SK-N-SH (cell line): Measurements from ENCODE around the gene ERCC8. TPM values are rescaled to one million over a fixed set of nuclear protein-coding genes. Genes with fewer than 3 reads are reported as not detected.

Source experiments
- CTCF ChIA-PET: fragments of 300-600, 350-600 bp; formaldehyde crosslinking; extraction: SDS; loops from one replicate; lab custom pipeline; 2021; lab: Yijun Ruan, JAX
- POLR2A ChIA-PET: fragments of 350-600 bp; sonication (Branson Sonifier 250); formaldehyde crosslinking; extraction: SDS; loops from one replicate; lab custom pipeline; 2020; ENCODE audit warnings: antibody characterized with exemption, inconsistent platforms; lab: Yijun Ruan, JAX
- DNase-seq: peaks from one replicate; pipeline ENCODE4 v3.0.0; 2012
- H2AFZ ChIP-seq: fragments of 200-600 bp; sonication (generic); 2 replicates; pipeline ENCODE4 v1.8.1; 2016; ENCODE audit warnings: antibody characterized with exemption, mild to moderate bottlenecking, low read depth
- H3F3A ChIP-seq: fragments of 200-600 bp; sonication (generic); replicated peaks from 2 replicates; pipeline ENCODE3; 2016; ENCODE audit warnings: antibody characterized with exemption, mild to moderate bottlenecking; ENCODE audit not compliant: insufficient read depth
- H3K27ac ChIP-seq, 2 experiments: fragments of 200-500 bp in 1 of 2; fragments of 200-600 bp in 1 of 2; sonication (Bioruptor generic) in 1 of 2; sonication (generic), shearing (Covaris generic) in 1 of 2; 2 replicates each; pipeline versions ENCODE4 v1.5.1 to v1.6.1; 2014 to 2016; ENCODE audit warnings: low read depth in 2 of 2, inconsistent platforms in 1 of 2, low read length in 1 of 2, mild to moderate bottlenecking in 1 of 2, mixed read lengths in 1 of 2
- H3K27me3 ChIP-seq: fragments of 200-600 bp; sonication (generic), shearing (Covaris generic); 2 replicates; pipeline ENCODE4 v1.6.1; 2016; ENCODE audit warnings: mixed run types; ENCODE audit not compliant: insufficient read depth
- H3K36me3 ChIP-seq, 2 experiments: fragments of 200-500 bp in 1 of 2; fragments of 200-600 bp in 1 of 2; sonication (Bioruptor generic) in 1 of 2; sonication (generic) in 1 of 2; replicated peaks in 1 of 2; 2 replicates each; pipeline versions ENCODE3 to v1.5.1; 2014 to 2016; ENCODE audit warnings: low read length in 1 of 2, mild to moderate bottlenecking in 1 of 2; ENCODE audit not compliant: insufficient read depth in 2 of 2, control insufficient read depth in 1 of 2
- H3K4me1 ChIP-seq, 2 experiments: fragments of 200-500 bp in 1 of 2; fragments of 200-600 bp in 1 of 2; sonication (Bioruptor generic) in 1 of 2; sonication (generic), shearing (Covaris generic) in 1 of 2; 2 replicates each; pipeline versions ENCODE4 v1.5.1 to v1.6.1; 2014 to 2016; ENCODE audit warnings: low read depth in 1 of 2, low read length in 1 of 2, mixed run types in 1 of 2; ENCODE audit not compliant: insufficient read depth in 2 of 2, control insufficient read depth in 1 of 2
- H3K4me2 ChIP-seq: fragments of 200-600 bp; sonication (generic), shearing (Covaris generic); 2 replicates; pipeline ENCODE4 v1.6.1; 2017; ENCODE audit warnings: mixed run types
- H3K4me3 ChIP-seq, 2 experiments: fragments of 200-500 bp in 1 of 2; fragments of 200-600 bp in 1 of 2; sonication (Bioruptor generic) in 1 of 2; sonication (generic), shearing (Covaris generic) in 1 of 2; 2 replicates each; pipeline versions ENCODE4 v1.5.1 to v1.8.1; 2014 to 2016; ENCODE audit warnings: low read depth in 2 of 2, inconsistent platforms in 1 of 2, low read length in 1 of 2, mild to moderate bottlenecking in 1 of 2, mixed read lengths in 1 of 2, moderate library complexity in 1 of 2
- H3K79me2 ChIP-seq: fragments of 200-600 bp; sonication (generic); 2 replicates; pipeline ENCODE4 v1.8.1; 2017; ENCODE audit warnings: mild to moderate bottlenecking; ENCODE audit not compliant: insufficient read depth
- H3K9ac ChIP-seq: fragments of 200-600 bp; sonication (generic); 2 replicates; pipeline ENCODE4 v1.6.1; 2017; ENCODE audit warnings: mixed run types
- H3K9me2 ChIP-seq: fragments of 200-600 bp; sonication (generic); 2 replicates; pipeline ENCODE4 v1.6.1; 2017; ENCODE audit warnings: mixed run types
- H3K9me3 ChIP-seq: fragments of 200-600 bp; sonication (generic); 2 replicates; pipeline ENCODE4 v1.6.1; 2017; ENCODE audit warnings: mixed run types, mild to moderate bottlenecking, moderate library complexity
- H4K20me1 ChIP-seq: fragments of 200-600 bp; sonication (generic); 2 replicates; pipeline ENCODE4 v1.6.1; 2017; ENCODE audit warnings: mild to moderate bottlenecking, mixed run types; ENCODE audit not compliant: insufficient read depth
- ELF1 ChIP-seq: IDR thresholded peaks from 2 replicates; pipeline ENCODE4 v1.4.0; 2012
- EP300 ChIP-seq, 2 experiments: IDR thresholded peaks; 2 replicates each; pipeline versions ENCODE4 v1.4.0 to v1.6.1; 2012; ENCODE audit warnings: borderline replicate concordance in 1 of 2, low read depth in 1 of 2, low read length in 1 of 2
- FOXJ3 ChIP-seq: sonication (generic); formaldehyde crosslinking; IDR thresholded peaks from 2 replicates; pipeline ENCODE4 v1.5.1; 2020; ENCODE audit warnings: mild to moderate bottlenecking, missing genetic modification reagents
- FOXM1 ChIP-seq: IDR thresholded peaks from 2 replicates; pipeline ENCODE4 v1.4.0; 2012; ENCODE audit warnings: low read depth, mild to moderate bottlenecking
- GATA2 ChIP-seq: sonication (generic); formaldehyde crosslinking; IDR thresholded peaks from 2 replicates; pipeline ENCODE4 v1.5.0; 2020; ENCODE audit warnings: mild to moderate bottlenecking, missing genetic modification reagents
- JUND ChIP-seq: IDR thresholded peaks from 2 replicates; pipeline ENCODE4 v1.4.0; 2012
- MEF2A ChIP-seq: IDR thresholded peaks from 2 replicates; pipeline ENCODE4 v1.4.0; 2012; ENCODE audit warnings: low read depth, borderline replicate concordance
- MXI1 ChIP-seq: IDR thresholded peaks from 2 replicates; pipeline ENCODE4 v1.6.1; 2012; ENCODE audit warnings: mild to moderate bottlenecking, low read depth, low read length, improper control_type of control experiment
- RFX5 ChIP-seq: IDR thresholded peaks from 2 replicates; pipeline ENCODE4 v1.6.1; 2012; ENCODE audit warnings: mild to moderate bottlenecking, improper control_type of control experiment, low read length
- SIN3A ChIP-seq: IDR thresholded peaks from 2 replicates; pipeline ENCODE4 v1.6.1; 2012; ENCODE audit warnings: low read depth, mild to moderate bottlenecking, low read length, moderate library complexity, borderline replicate concordance
- SMC3 ChIP-seq: IDR thresholded peaks from 2 replicates; pipeline ENCODE4 v1.6.1; 2012; ENCODE audit warnings: low read depth, low read length, improper control_type of control experiment
- USF1 ChIP-seq: IDR thresholded peaks from 2 replicates; pipeline ENCODE4 v1.4.0; 2012; ENCODE audit warnings: low read depth, borderline replicate concordance
- ZBTB33 ChIP-seq: IDR thresholded peaks from 2 replicates; pipeline ENCODE4 v1.4.0; 2012; ENCODE audit warnings: low read depth, borderline replicate concordance
- WGBS: methylation state at CpG from one replicate; pipeline ENCODE4 v1.1.6; 2017; ENCODE audit warnings: low lambda C conversion rate; 5-methylcytosine and 5-hydroxymethylcytosine counted together
- polyA plus RNA-seq, 3 experiments: library from polyadenylated mRNA; depleted of rRNA; stranded (reverse); fragments of >200 nt; gene quantifications; 2 replicates each; pipeline ENCODE4 v1.2.3, GENCODE V29; 2012
- TF ChIP-seq, protein P1 (sequence below): IDR thresholded peaks from 2 replicates; pipeline ENCODE4 v1.6.1; 2012; ENCODE audit warnings: mild to moderate bottlenecking, low read depth, low read length, moderate library complexity

ERCC8 gene
- polyA plus RNA-seq, 1 of the 3 experiments (the other 2 are of a cell fraction): 11.6 TPM

- TF ChIP-seq ZBTB33: no peak
- no peak for TF ChIP-seq FOXJ3 (CRISPR knock-in tag)
- no peak for TF ChIP-seq RFX5
- no peak for TF ChIP-seq MEF2A
- no peak for TF ChIP-seq MXI1
- TF ChIP-seq GATA2 (CRISPR knock-in tag): no peak
- no peak for TF ChIP-seq SIN3A
- TF ChIP-seq EP300 (IDR thresholded peaks at IDR 0.05; ENCODE audit: borderline replicate concordance in 1 of 2, low read depth in 1 of 2, low read length in 1 of 2): no peak
- no peak for TF ChIP-seq SMC3
Measured at GRCh38 chr5:60945813-60946187, 930 bp upstream of the ERCC8 start (continued).

- H3K36me3 ChIP-seq: peaks cover 3 to 9% of the 10 kb centered on the region in 2 experiments
- H3K4me2 ChIP-seq: peak overlapping the region; percentile 77; the same call in 1 of the 2 replicates
- no peaks in the 10 kb centered on the region for H3K9me2 ChIP-seq
- peaks cover 81% of the 10 kb centered on the region for H3K79me2 ChIP-seq
- H3K27ac ChIP-seq: no peak overlapping the region
- peaks cover 0 to 10% of the 10 kb centered on the region in 2 experiments; a peak in 3 of 4 replicates for H3K4me1 ChIP-seq
- 83% methylated on average over 3 of the region's 3 CpGs for whole genome bisulfite sequencing
- DNase-seq: no peak
- H3K9ac ChIP-seq: no peak overlapping the region
- CTCF ChIA-PET: interaction anchor here (1.2 kb wide), 1 partner anchor 266 kb away, joined by 3 read pairs; no protein-coding TSS in a partner anchor
- H2AFZ ChIP-seq: no peak overlapping the region
- POLR2A ChIA-PET: no interaction called here
- H3K4me3 ChIP-seq: peak overlapping the region; percentile 75 to 92; a peak in 2 of 4 replicates
- no peaks in the 10 kb centered on the region for H3K27me3 ChIP-seq
- H3K9me3 ChIP-seq: no peaks in the 10 kb centered on the region
- H4K20me1 ChIP-seq: no peaks in the 10 kb centered on the region
- TF ChIP-seq, protein P1, sequence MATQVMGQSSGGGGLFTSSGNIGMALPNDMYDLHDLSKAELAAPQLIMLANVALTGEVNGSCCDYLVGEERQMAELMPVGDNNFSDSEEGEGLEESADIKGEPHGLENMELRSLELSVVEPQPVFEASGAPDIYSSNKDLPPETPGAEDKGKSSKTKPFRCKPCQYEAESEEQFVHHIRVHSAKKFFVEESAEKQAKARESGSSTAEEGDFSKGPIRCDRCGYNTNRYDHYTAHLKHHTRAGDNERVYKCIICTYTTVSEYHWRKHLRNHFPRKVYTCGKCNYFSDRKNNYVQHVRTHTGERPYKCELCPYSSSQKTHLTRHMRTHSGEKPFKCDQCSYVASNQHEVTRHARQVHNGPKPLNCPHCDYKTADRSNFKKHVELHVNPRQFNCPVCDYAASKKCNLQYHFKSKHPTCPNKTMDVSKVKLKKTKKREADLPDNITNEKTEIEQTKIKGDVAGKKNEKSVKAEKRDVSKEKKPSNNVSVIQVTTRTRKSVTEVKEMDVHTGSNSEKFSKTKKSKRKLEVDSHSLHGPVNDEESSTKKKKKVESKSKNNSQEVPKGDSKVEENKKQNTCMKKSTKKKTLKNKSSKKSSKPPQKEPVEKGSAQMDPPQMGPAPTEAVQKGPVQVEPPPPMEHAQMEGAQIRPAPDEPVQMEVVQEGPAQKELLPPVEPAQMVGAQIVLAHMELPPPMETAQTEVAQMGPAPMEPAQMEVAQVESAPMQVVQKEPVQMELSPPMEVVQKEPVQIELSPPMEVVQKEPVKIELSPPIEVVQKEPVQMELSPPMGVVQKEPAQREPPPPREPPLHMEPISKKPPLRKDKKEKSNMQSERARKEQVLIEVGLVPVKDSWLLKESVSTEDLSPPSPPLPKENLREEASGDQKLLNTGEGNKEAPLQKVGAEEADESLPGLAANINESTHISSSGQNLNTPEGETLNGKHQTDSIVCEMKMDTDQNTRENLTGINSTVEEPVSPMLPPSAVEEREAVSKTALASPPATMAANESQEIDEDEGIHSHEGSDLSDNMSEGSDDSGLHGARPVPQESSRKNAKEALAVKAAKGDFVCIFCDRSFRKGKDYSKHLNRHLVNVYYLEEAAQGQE: no peak
- TF ChIP-seq FOXJ3 (CRISPR knock-in tag) (no peak), USF1 (no peak), ELF1 (no peak), JUND (no peak), FOXM1 (no peak), SIN3A (no peak)
- H3F3A ChIP-seq: peaks cover 5% of the 10 kb centered on the region
Measured at GRCh38 chr5:60943624-60944023, 1.2 kb downstream of the ERCC8 start.
